GM18868 (cell line): Measurements from ENCODE around the gene PEX11B.

ENCODE experiments used
- ATAC-seq: cut with Tn5 transposase; IDR thresholded peaks from one replicate; pipeline ENCODE4 v1.9.1; 2021; ENCODE audit warnings: mild to moderate bottlenecking, moderate library complexity; ENCODE audit not compliant: unreplicated experiment

PEX11B gene

GRCh38 chr1:145918144-145918991 lies at the start of gene PEX11B:
PEX11B (minus strand) TSS chr1:145918717; CDS start chr1:145918688, 29 bp downstream.
- ATAC-seq, result peak; percentile 91

- no peak for ATAC-seq
Observed at GRCh38 chr1:145967288-145967687, 48.8 kb upstream of the PEX11B start.

- no peak for ATAC-seq
Observed at GRCh38 chr1:145965119-145965744, 46.7 kb upstream of the PEX11B start.

- peak; percentile 90 for ATAC-seq
Observed at GRCh38 chr1:145964328-145965118, 46.0 kb upstream of the PEX11B start, which contains the start of the genes ANKRD34A and POLR3GL. ANKRD34A (minus strand) TSS chr1:145964575; CDS start chr1:145961759, 2,816 bp downstream. POLR3GL (plus strand) TSS chr1:145964690; CDS start chr1:145974866, 10,176 bp downstream.

- no peak for ATAC-seq
Observed at GRCh38 chr1:145963265-145964019, 44.9 kb upstream of the PEX11B start.

- ATAC-seq, result no peak
Observed at GRCh38 chr1:145962157-145963102, 43.9 kb upstream of the PEX11B start.

- no peak for ATAC-seq
Observed at GRCh38 chr1:145961425-145962156, 43.1 kb upstream of the PEX11B start.

GRCh38 chr1:145961109-145961424 lies 42.5 kb upstream of the PEX11B start:
- no peak for ATAC-seq

GRCh38 chr1:145960468-145961108 lies 42.1 kb upstream of the PEX11B start:
- ATAC-seq, result no peak

- no peak for ATAC-seq
Observed at GRCh38 chr1:145959957-145960467, 41.5 kb upstream of the PEX11B start.

GRCh38 chr1:145959333-145959732 lies 40.8 kb upstream of the PEX11B start:
- ATAC-seq, result no peak

GRCh38 chr1:145958734-145959133 lies 40.2 kb upstream of the PEX11B start:
- ATAC-seq, result no peak

GRCh38 chr1:145957443-145958319 lies 39.2 kb upstream of the PEX11B start, which contains the start of gene LIX1L:
LIX1L (minus strand) TSS chr1:145958017; CDS start chr1:145957927, 90 bp downstream.
- ATAC-seq, result peak; percentile 86

GRCh38 chr1:145956781-145957442 lies 38.4 kb upstream of the PEX11B start:
- no peak for ATAC-seq

GRCh38 chr1:145956361-145956760 lies 37.8 kb upstream of the PEX11B start:
- ATAC-seq, result no peak

GRCh38 chr1:145955436-145955835 lies 36.9 kb upstream of the PEX11B start:
- ATAC-seq, result no peak

- no peak for ATAC-seq
Observed at GRCh38 chr1:145953861-145954260, 35.3 kb upstream of the PEX11B start.
